Dedifferentiated amniotic fluid mesenchymal stem cell (primary cell): ENCODE results near the gene SLC6A9.
A peak's percentile ranks its signal among the peaks of the same experiment; 100 is the strongest.

ENCODE experiments used
- DNase-seq: peaks from one replicate; pipeline ENCODE4 v3.0.0-alpha.2; 2016; ENCODE audit errors: extremely low spot score

The SLC6A9 gene

GRCh38 chr1:43983253-43983899 lies 47.9 kb downstream of the SLC6A9 start:
- DNase-seq = no peak

- no peak for DNase-seq
Observed at GRCh38 chr1:43982808-43983207, 48.5 kb downstream of the SLC6A9 start.

- no peak for DNase-seq
Observed at GRCh38 chr1:43982241-43982640, 49.0 kb downstream of the SLC6A9 start.

- no peak for DNase-seq
Observed at GRCh38 chr1:43981636-43982035, 49.6 kb downstream of the SLC6A9 start.

GRCh38 chr1:43981135-43981491 lies 50.1 kb downstream of the SLC6A9 start:
- DNase-seq = no peak

- DNase-seq = no peak
Observed at GRCh38 chr1:43980255-43981134, 50.8 kb downstream of the SLC6A9 start.

GRCh38 chr1:43979528-43980254 lies 51.6 kb downstream of the SLC6A9 start:
- no peak for DNase-seq

- no peak for DNase-seq
Observed at GRCh38 chr1:43979261-43979527, 52.1 kb downstream of the SLC6A9 start.

- no peak for DNase-seq
Observed at GRCh38 chr1:43978551-43979260, 52.6 kb downstream of the SLC6A9 start, which contains the start of gene B4GALT2. TSS of gene B4GALT2 (plus strand) at chr1:43979210. CDS start at chr1:43981161, 1,951 bp downstream.

GRCh38 chr1:43978264-43978550 lies 53.1 kb downstream of the SLC6A9 start:
- no peak for DNase-seq

- DNase-seq = no peak
Observed at GRCh38 chr1:43977376-43978263, 53.6 kb downstream of the SLC6A9 start.

GRCh38 chr1:43976890-43977289 lies 54.4 kb downstream of the SLC6A9 start:
- DNase-seq = no peak

GRCh38 chr1:43976045-43976444 lies 55.2 kb downstream of the SLC6A9 start:
- DNase-seq = no peak

GRCh38 chr1:43975249-43975961 lies 55.9 kb downstream of the SLC6A9 start:
- no peak for DNase-seq

GRCh38 chr1:43974443-43975248 lies 56.6 kb downstream of the SLC6A9 start, which contains the start of gene ATP6V0B:
TSS of gene ATP6V0B (plus strand) at chr1:43974960. CDS start at chr1:43975041, 81 bp downstream.
- DNase-seq = peak; percentile 92

- no peak for DNase-seq
Observed at GRCh38 chr1:43973981-43974442, 57.2 kb downstream of the SLC6A9 start.

GRCh38 chr1:43971336-43971980 lies 59.8 kb downstream of the SLC6A9 start:
- DNase-seq = no peak

- DNase-seq = no peak
Observed at GRCh38 chr1:43970911-43971310, 60.4 kb downstream of the SLC6A9 start.

GRCh38 chr1:43970502-43970901 lies 60.8 kb downstream of the SLC6A9 start:
- DNase-seq = no peak
